Stimulated activated CD8-positive, alpha-beta memory T cell treated with anti-CD3 and anti-CD28 coated beads, Interleukin-7, amount 100 ng/mL, for 24 hours (primary cell): ENCODE measurements around the gene STIM1.
"Not testable (repeated sequence)": the region's sequence is repeated elsewhere in the genome, so short reads cannot be mapped to it uniquely, and the experiment has no call there.

Source experiments
- DNase-seq: peaks from one replicate; pipeline ENCODE4 v3.0.0-alpha.2; 2020; ENCODE audit warnings: low read depth

Gene STIM1

DNA sequence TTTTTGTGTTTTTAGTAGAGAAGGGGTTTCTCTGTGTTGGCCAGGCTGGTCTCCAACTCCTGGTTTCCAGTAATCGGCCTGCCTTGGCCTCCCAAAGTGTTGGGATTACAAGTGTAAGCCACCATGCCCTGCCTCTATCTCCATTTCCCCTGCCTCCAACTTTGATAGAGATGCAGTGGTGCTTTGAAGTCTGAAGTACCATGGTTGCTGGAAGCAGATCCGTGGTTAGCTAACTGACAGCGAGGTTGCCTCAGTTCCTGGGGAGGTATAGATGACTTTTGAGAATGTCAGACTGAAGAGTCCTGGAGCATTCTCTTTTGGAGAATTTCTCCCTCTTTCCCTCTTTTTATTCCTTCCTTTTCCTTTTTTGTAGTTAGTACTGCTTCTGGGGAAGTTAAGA is 127.6 kb downstream of the STIM1 start:
- DNase-seq, result no peak

GRCh38 chr11:3984896-3985295 is 129.4 kb downstream of the STIM1 start:
- no peak for DNase-seq

DNA sequence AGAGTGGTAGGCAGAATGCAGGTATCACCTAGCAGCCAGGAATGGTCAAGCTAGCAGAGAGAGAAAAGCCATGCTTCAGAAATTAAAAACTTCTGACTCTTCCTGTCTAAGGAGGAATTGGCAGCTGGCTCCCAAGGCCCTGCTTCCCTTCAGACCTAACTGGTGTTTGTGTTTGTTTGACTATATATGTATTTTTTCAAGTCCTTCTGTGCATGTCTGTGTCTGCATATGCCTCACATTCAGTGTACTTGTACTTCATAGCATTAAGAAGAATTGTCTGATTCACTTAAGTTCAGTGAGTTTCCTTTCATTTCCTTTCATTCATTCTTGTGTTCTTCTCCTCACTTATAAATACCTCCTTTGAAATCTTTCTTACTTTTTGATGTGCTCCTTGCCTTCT is 130.2 kb downstream of the STIM1 start:
- DNase-seq, result no peak

GRCh38 chr11:3986301-3986700 is 130.8 kb downstream of the STIM1 start:
- no peak for DNase-seq

- no peak for DNase-seq
Observed at GRCh38 chr11:3989276-3989920, 133.9 kb downstream of the STIM1 start.

DNA sequence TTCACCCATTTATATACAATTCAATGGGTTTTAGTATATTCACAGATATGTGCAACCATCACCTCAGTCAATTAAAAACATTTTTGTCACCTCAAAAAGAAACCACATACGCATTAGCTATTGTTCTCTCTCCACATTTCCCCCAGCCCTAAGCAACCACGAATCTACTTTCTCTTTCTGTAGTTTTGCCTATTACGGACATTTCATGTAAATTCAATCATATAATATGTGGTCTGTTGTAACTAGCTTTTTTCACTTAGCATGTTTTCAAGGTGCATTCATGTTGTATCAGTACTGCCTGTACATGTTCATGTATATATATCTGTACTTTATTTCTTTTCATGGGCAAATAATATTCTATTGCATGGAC is 134.4 kb downstream of the STIM1 start:
- DNase-seq, result no peak

GRCh38 chr11:3990406-3990805 is 134.9 kb downstream of the STIM1 start:
- DNase-seq, result no peak

DNA sequence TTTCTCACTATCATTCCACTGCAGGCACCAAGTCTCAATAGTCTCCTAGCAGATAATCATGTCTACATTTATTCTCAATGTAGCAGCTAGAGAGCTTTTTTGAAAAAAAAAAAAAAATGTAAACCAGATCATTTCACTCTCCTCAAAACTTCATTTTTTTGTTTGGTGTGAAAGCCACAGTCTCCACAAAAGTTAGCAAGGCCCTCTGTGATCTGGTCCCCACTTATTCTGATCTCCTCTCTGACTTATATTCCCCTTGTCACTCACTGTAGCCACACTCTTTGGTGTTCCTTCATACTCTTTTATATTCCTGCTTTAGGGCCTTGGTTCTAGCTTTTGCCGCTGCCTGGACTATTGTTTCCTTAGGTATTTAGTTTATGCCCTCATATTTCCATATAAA is 137.5 kb downstream of the STIM1 start:
- no peak for DNase-seq

DNA sequence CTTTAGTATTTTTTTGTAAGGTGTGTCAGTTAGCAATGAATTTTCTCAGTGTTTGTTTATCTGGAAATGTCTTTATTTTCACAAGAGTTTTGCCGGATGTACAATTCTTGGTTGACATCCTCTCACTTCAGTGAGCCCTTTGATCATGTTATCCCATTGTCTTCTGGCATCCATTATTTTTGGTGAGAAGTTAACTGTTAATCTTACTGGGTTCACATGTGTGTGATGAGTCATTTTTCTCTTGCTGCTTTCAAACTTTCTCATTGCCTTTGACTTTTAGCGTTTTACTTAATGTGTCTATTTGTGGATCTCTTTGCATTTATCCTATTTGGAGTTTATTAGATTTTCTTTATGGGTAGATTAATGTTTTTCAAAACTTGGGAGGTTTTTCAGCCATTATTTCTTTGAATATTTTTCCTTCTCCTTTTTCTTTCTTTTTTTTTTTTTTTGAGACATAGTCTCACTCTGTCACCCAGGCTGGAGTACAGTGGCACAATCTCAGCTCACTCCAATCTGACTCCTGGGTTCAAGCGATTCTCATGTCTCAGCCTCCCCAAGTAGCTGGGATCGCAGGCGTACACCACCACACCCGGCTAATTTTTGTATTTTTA is 138.7 kb downstream of the STIM1 start:
- DNase-seq, result no peak

DNA sequence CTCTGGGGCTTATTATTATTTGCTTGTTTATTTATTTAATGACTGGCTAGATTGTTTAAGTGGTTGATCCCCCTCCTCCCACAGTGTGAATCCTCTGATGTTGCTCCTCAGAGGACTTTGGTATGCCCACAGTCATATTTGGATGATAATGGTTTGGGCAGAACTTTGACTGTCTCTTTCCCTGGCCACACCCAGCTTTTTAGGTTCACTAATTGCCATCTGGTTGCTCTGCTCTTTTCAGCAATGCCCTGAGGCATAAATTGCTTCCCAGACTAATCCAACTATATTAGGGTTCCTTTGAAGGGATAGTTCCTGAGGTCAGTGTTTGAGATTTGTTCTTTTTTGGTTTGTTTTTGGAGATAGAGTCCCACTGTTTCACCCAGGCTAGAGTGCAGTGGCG is 139.8 kb downstream of the STIM1 start:
- DNase-seq, result no peak

DNA sequence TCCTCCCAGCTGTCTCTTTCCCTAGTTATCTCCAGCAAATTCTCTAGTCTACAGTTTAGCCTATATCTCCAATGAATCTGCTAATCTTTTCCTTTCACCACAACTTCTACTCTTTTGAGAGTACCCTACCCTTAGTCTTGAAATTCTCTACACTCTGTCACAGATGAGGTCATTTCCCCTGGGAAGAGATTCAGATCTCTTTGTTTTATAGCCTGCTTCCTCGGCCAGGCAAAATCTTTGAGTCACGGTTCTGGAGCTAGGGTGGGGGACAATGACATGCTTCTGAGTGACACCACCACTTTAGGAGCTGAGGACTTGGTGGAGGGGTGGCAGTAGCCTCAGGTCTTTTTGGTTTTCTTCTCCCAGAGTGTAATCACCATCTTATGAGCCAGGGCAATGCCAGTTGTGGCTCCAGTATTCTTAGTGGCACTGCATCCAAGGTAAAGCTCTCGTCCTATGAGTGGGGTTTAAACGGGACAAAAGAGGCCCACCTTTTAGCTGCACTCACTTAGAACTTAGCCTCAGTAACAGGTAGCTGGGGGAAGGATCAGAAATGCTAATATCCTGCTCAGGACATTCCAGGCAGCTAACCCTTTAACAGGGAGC is 140.6 kb downstream of the STIM1 start:
- no peak for DNase-seq

- no peak for DNase-seq
Observed at GRCh38 chr11:3996651-3997050, 141.2 kb downstream of the STIM1 start.

DNA sequence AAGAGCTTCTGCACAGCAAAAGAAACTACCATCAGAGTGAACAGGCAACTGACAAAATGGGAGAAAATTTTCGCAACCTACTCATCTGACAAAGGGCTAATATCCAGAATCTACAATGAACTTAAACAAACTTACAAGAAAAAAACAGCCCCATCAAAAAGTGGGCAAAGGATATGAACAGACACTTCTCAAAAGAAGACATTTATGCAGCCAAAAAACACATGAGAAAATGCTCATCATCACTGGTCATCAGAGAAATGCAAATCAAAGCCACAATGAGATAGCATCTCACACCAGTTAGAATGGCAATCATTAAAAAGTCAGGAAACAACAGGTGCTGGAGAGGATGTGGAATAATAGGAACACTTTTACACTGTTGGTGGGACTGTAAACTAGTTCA is 149.3 kb downstream of the STIM1 start:
- DNase-seq, result not testable (repeated sequence)

- no peak for DNase-seq
Observed at GRCh38 chr11:4006946-4007680, 151.6 kb downstream of the STIM1 start.

DNA sequence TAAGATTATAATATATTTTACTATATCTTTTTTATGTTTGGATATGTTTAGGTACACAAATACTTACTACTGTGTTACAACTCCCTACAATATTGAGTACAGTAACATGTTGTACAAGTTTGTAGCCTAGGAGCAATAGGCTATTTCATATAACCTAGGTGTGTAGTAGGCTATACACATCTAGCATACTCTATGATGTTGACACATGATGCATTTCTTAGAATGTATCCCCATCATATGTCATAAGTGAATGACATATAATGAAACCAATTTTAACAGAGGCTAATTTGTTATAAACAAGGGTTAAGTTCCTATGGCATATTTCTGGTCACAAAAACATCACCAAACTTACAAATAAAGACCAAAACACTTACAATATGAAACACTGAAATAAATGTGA is 152.7 kb downstream of the STIM1 start:
- no peak for DNase-seq

GRCh38 chr11:4016602-4017001 is 161.1 kb downstream of the STIM1 start:
- DNase-seq, result not testable (repeated sequence)

DNA sequence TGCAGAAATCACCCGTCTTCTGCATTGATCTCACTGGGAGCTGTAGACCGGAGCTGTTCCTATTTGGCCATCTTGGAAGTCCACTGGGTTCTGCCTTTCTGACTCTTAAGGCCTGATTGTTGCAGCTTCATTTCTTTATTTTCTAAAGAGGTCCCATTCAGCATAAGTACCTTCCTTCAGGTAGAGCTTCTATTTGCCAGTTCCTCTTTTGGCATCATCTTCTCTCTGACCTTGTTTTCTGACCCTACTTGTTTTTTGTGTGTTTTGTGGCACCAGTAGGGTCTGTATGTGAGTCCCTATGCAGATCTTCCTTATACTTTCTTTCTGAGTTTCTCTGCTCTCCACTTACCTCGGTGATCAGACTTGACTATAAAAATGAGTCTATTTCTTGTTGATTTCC is 161.7 kb downstream of the STIM1 start:
- no peak for DNase-seq

GRCh38 chr11:4018641-4019040 is 163.2 kb downstream of the STIM1 start:
- DNase-seq, result no peak

DNA sequence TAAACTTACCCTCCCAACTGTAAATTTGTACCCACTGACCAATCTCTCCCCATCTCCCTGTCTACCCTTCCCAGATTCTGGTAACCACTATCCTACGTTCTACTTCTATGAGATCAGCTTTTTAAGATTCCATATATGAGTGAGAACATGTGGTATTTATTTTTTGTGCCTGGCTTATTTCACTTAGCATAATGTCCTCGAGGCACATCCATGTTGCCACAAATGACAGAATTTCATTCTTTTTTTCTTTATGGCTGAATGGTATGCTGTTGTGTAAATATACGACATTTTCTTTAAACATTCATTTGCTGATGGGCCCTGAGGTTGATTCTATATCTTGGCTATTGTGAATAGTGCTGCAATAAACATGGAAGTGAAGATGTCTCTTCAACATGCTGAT is 164.4 kb downstream of the STIM1 start:
- DNase-seq, result no peak

- DNase-seq, result no peak
Observed at GRCh38 chr11:4022669-4023068, 167.2 kb downstream of the STIM1 start.

DNA sequence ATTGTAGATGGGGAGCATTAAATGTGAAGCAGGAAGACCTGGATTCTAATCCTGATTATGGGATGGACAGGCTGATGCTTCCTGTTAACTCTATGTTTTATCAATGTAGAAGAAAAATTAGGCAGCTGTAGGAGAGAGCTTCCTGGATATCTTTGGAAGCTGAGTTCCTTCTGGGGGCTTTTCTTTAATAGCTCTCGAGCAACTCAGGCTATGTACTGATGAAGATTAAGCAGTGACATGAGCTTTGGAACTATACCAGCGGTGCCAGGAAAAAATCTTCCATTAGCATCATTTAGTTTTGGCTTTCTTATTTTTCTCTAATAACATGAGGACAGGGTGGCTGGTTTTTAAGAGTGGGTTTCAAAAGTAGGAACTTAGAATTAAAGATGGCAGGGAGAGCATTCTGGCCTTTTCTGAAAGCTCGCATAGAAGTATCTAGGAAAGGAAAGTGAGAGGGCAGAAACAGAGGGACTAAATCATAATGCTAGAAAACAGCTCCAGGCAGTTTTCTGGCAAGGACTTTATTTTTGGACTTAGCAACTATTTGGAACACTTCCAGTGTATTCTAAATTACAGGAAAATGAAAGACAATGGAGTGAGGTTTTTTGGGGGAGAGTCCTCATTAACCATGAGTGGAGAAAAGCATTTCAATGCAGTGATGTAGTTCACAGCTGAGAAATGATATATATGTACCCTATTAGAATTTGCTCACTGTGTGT is 169.9 kb downstream of the STIM1 start:
- DNase-seq, result no peak

DNA sequence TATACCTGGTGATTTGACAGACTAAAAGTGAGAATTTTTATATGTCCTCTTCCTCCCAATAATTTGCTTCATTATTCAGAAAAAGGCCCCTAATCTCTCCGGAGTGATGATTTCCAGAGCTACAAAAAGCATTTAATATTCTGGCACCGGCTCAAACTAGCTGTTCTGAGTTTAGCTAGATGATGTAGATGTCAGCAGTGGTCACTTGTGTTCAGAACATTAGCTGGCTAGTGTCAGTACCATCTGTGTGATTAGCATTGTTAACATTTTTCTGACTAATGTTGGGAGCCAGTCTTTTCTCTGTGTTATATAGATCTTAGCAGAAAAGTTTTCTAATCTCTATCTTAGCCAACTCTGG is 170.5 kb downstream of the STIM1 start:
- DNase-seq, result no peak

DNA sequence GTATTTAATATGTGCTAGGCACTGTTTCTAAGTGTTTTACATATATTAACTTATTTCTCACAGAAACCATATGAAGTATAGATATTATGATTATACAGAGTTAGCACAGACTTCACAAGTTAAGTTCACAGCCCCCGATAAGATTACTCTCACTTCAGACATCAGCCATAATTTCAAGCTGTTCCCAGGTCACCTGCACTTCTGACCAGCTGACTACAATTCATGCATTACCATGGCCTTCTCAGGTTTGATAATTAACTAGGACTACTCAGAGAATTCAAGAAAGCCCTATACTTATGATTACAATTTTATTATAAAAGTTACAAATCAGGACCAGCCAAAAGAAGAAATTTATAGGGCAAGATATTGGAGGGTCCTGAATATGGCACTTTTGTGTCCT is 170.9 kb downstream of the STIM1 start:
- no peak for DNase-seq
